Tibial nerve (tissue), 3 donors: ENCODE results near the gene HMCN1.

Experiments
- CTCF ChIP-seq, 5 experiments: fragments of 200-600 bp in 3 of 5; fragments of 450-650 bp in 2 of 5; sonication (generic) in 3 of 5; IDR thresholded peaks; one replicate each; pipeline ENCODE4 v1.5.1; 2016 to 2019; ENCODE audit warnings: antibody characterized with exemption in 5 of 5, mild to moderate bottlenecking in 3 of 5, moderate library complexity in 2 of 5
- POLR2A ChIP-seq, 2 donors: fragments of 450-650 bp; IDR thresholded peaks; one replicate each; pipeline ENCODE4 v1.6.1; 2017; ENCODE audit warnings: antibody characterized with exemption in 2 of 2, mild to moderate bottlenecking in 2 of 2, moderate library complexity in 2 of 2

- no peak for TF ChIP-seq CTCF (IDR thresholded peaks at IDR 0.05)
- no peak for TF ChIP-seq POLR2A (IDR thresholded peaks at IDR 0.05)
Measured at GRCh38 chr1:185971688-185972087, 237.5 kb downstream of the HMCN1 start.
